ENCODE measurements around the gene PLA2G2D. TPM values are rescaled to one million over a fixed set of nuclear protein-coding genes. Genes with fewer than 3 reads are reported as not detected.

PLA2G2D gene
- total and polyA plus RNA-seq, 2 experiments from 2014 or later, result not detected

DNA sequence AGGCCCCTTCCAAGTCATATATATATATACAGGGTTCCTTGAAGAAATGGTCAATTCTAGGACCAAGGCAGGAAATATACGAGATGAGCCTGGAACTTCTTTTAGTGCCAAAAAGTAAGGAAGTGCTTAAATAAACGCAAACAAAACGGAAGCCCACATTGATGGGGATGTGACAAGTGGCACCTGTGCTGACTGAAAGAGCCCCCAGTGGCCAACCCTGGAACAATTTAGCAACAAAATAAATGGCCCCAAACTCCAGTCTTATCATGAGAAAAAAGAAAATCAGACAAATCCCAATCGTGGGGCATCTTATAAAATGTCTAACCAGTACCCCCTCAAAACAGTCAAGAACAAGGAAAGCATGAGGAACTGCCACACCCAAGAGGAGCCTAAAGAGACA is 31.7 kb downstream of the PLA2G2D start:
- H3K27ac Mint-ChIP-seq, result no peak overlapping the region
- H2AFZ ChIP-seq, result no peak overlapping the region
- peaks cover 3% of the 10 kb centered on the region; the same call in 2 of the 3 replicates for H3K4me1 Mint-ChIP-seq
- no peak overlapping the region for H3K4me3 ChIP-seq
- no peak overlapping the region for H3K4me3 Mint-ChIP-seq
- ATAC-seq, result no peak
- H3F3A ChIP-seq (replicated peaks; ENCODE audit: low read depth), result no peaks in the 10 kb centered on the region
- no peak overlapping the region for H3K27ac ChIP-seq (ENCODE audit: low read depth)
- H3K9me3 Mint-ChIP-seq, result peaks cover 14% of the 10 kb centered on the region
- TF ChIP-seq, protein P1, sequence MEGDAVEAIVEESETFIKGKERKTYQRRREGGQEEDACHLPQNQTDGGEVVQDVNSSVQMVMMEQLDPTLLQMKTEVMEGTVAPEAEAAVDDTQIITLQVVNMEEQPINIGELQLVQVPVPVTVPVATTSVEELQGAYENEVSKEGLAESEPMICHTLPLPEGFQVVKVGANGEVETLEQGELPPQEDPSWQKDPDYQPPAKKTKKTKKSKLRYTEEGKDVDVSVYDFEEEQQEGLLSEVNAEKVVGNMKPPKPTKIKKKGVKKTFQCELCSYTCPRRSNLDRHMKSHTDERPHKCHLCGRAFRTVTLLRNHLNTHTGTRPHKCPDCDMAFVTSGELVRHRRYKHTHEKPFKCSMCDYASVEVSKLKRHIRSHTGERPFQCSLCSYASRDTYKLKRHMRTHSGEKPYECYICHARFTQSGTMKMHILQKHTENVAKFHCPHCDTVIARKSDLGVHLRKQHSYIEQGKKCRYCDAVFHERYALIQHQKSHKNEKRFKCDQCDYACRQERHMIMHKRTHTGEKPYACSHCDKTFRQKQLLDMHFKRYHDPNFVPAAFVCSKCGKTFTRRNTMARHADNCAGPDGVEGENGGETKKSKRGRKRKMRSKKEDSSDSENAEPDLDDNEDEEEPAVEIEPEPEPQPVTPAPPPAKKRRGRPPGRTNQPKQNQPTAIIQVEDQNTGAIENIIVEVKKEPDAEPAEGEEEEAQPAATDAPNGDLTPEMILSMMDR (conservative IDR thresholded peaks at IDR 0.05; ENCODE audit: low read depth in 2 of 2), result peak; percentile 43 to 57
- TF ChIP-seq ZNF331 (CRISPR knock-in tag; IDR thresholded peaks at IDR 0.05; ENCODE audit: low read depth), result no peak
- TF ChIP-seq, protein P2, sequence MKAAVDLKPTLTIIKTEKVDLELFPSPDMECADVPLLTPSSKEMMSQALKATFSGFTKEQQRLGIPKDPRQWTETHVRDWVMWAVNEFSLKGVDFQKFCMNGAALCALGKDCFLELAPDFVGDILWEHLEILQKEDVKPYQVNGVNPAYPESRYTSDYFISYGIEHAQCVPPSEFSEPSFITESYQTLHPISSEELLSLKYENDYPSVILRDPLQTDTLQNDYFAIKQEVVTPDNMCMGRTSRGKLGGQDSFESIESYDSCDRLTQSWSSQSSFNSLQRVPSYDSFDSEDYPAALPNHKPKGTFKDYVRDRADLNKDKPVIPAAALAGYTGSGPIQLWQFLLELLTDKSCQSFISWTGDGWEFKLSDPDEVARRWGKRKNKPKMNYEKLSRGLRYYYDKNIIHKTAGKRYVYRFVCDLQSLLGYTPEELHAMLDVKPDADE (IDR thresholded peaks at IDR 0.05), result no peak
- H3K4me1 ChIP-seq (ENCODE audit: insufficient read depth), result no peaks in the 10 kb centered on the region
- H3K9me2 ChIP-seq (ENCODE audit: insufficient read depth), result no peaks in the 10 kb centered on the region
- peaks cover 3% of the 10 kb centered on the region for H3K27me3 Mint-ChIP-seq (ENCODE audit: insufficient read depth, low read depth, poor library complexity)
- H3K36me3 Mint-ChIP-seq (ENCODE audit: low read depth), result no peaks in the 10 kb centered on the region
- no peak overlapping the region for H3K4me2 ChIP-seq
- DNase-seq (ENCODE audit: low spot score), result peak; percentile 51
- no peaks in the 10 kb centered on the region for H3K36me3 ChIP-seq (ENCODE audit: insufficient read depth)
- H4K20me1 ChIP-seq (replicated peaks; ENCODE audit: insufficient read depth), result no peaks in the 10 kb centered on the region
- no peaks in the 10 kb centered on the region for H3K27me3 ChIP-seq (ENCODE audit: insufficient read depth)
- no peaks in the 10 kb centered on the region for H3K79me2 ChIP-seq (replicated peaks; ENCODE audit: insufficient read depth)

DNA sequence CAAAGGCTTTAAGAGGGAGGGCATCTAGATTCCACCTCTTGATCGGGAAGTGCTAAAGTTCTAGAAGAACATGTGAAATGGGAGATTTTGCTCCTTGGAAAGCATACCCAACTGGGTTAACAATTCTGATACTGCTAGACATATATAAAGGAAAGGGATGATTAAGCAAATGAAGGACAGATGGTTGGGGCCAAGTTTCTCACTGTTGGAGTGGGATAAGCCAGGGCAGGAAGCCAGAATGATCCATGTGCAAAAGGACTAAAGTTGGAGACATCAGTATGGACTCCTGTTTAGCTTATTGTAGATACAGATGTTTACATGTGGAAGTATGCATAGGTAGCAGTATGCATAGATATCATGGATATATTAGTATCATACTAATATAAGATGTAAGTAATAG is 32.5 kb downstream of the PLA2G2D start:
- peaks cover 5% of the 10 kb centered on the region for H3K27me3 Mint-ChIP-seq (ENCODE audit: insufficient read depth, low read depth, poor library complexity)
- peaks cover 3% of the 10 kb centered on the region; the same call in 2 of the 3 replicates for H3K4me1 Mint-ChIP-seq
- Histone ChIP-seq H3K27me3 (ENCODE audit: insufficient read depth) (no peaks in the 10 kb centered on the region), H3K9me2 (ENCODE audit: insufficient read depth) (no peaks in the 10 kb centered on the region), H4K20me1 (replicated peaks; ENCODE audit: insufficient read depth) (no peaks in the 10 kb centered on the region), H3K4me2 (no peak overlapping the region), H3K27ac (ENCODE audit: low read depth) (no peak overlapping the region), H3K4me1 (ENCODE audit: insufficient read depth) (no peaks in the 10 kb centered on the region), H3K36me3 (ENCODE audit: insufficient read depth) (no peaks in the 10 kb centered on the region), H3K4me3 (no peak overlapping the region), H2AFZ (no peak overlapping the region), H3K79me2 (replicated peaks; ENCODE audit: insufficient read depth) (no peaks in the 10 kb centered on the region), H3F3A (replicated peaks; ENCODE audit: low read depth) (no peaks in the 10 kb centered on the region)
- TF ChIP-seq, protein P2 (IDR thresholded peaks at IDR 0.05), result no peak
- no peak for TF ChIP-seq EZH2 (IDR thresholded peaks at IDR 0.05; ENCODE audit: low read depth, unreplicated experiment)
- TF ChIP-seq STAT1 (IDR thresholded peaks at IDR 0.05; ENCODE audit: unreplicated experiment), result no peak
- TF ChIP-seq POLR2AphosphoS5 (IDR thresholded peaks at IDR 0.05; ENCODE audit: low read depth), result no peak
- no peak for TF ChIP-seq ZNF331 (CRISPR knock-in tag; IDR thresholded peaks at IDR 0.05; ENCODE audit: low read depth)
- TF ChIP-seq CREB1 (CRISPR knock-in tag; IDR thresholded peaks at IDR 0.05; ENCODE audit: low read depth), result no peak
- TF ChIP-seq, protein P3, sequence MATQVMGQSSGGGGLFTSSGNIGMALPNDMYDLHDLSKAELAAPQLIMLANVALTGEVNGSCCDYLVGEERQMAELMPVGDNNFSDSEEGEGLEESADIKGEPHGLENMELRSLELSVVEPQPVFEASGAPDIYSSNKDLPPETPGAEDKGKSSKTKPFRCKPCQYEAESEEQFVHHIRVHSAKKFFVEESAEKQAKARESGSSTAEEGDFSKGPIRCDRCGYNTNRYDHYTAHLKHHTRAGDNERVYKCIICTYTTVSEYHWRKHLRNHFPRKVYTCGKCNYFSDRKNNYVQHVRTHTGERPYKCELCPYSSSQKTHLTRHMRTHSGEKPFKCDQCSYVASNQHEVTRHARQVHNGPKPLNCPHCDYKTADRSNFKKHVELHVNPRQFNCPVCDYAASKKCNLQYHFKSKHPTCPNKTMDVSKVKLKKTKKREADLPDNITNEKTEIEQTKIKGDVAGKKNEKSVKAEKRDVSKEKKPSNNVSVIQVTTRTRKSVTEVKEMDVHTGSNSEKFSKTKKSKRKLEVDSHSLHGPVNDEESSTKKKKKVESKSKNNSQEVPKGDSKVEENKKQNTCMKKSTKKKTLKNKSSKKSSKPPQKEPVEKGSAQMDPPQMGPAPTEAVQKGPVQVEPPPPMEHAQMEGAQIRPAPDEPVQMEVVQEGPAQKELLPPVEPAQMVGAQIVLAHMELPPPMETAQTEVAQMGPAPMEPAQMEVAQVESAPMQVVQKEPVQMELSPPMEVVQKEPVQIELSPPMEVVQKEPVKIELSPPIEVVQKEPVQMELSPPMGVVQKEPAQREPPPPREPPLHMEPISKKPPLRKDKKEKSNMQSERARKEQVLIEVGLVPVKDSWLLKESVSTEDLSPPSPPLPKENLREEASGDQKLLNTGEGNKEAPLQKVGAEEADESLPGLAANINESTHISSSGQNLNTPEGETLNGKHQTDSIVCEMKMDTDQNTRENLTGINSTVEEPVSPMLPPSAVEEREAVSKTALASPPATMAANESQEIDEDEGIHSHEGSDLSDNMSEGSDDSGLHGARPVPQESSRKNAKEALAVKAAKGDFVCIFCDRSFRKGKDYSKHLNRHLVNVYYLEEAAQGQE (IDR thresholded peaks at IDR 0.05; ENCODE audit: unreplicated experiment), result no peak
- ATAC-seq (no peak), DNase-seq (ENCODE audit: low spot score) (no peak)
- no peak overlapping the region for H3K27ac Mint-ChIP-seq
- H3K9me3 Mint-ChIP-seq, result peaks cover 13% of the 10 kb centered on the region
- H3K36me3 Mint-ChIP-seq (ENCODE audit: low read depth), result no peaks in the 10 kb centered on the region
- no peak overlapping the region for H3K4me3 Mint-ChIP-seq

Measured in GM23338 (cell line).